Measurements from ENCODE around the gene ZNF548. TPM values are rescaled to one million over a fixed set of nuclear protein-coding genes. Genes with fewer than 3 reads are reported as not detected.

The ZNF548 gene
- total and polyA plus RNA-seq, 11 donors: 5.1 to 20.3 (median 14.7) TPM

- TF ChIP-seq POLR2A (IDR thresholded peaks at IDR 0.05): peak in 1 of 2 donors; percentile 43
- TF ChIP-seq, protein P1, sequence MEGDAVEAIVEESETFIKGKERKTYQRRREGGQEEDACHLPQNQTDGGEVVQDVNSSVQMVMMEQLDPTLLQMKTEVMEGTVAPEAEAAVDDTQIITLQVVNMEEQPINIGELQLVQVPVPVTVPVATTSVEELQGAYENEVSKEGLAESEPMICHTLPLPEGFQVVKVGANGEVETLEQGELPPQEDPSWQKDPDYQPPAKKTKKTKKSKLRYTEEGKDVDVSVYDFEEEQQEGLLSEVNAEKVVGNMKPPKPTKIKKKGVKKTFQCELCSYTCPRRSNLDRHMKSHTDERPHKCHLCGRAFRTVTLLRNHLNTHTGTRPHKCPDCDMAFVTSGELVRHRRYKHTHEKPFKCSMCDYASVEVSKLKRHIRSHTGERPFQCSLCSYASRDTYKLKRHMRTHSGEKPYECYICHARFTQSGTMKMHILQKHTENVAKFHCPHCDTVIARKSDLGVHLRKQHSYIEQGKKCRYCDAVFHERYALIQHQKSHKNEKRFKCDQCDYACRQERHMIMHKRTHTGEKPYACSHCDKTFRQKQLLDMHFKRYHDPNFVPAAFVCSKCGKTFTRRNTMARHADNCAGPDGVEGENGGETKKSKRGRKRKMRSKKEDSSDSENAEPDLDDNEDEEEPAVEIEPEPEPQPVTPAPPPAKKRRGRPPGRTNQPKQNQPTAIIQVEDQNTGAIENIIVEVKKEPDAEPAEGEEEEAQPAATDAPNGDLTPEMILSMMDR (IDR thresholded peaks at IDR 0.05): no peak
- Histone ChIP-seq H3K9me3 (peaks cover 0 to 38% (median 2%) of the 10 kb centered on the region in 12 donors), H3K36me3 (peaks cover 0 to 34% (median 28%) of the 10 kb centered on the region in 9 donors), H3K27me3 (no peaks in the 10 kb centered on the region), H3K27ac (peak within 1 kb of the TSS; percentile 41 to 91 (median 86)), H3K4me3 (peak within 1 kb of the TSS; percentile 75 to 100 (median 92)), H3K4me1 (peaks cover 0 to 44% (median 21%) of the 10 kb centered on the region in 12 donors)
- DNase-seq (peak; percentile 95 to 97 (median 96)), ATAC-seq (peak; percentile 97 to 99 (median 98))
- intact Hi-C loops (cut with DNase I): loop anchor here in 7 of 10 donors (1.0 to 10.0 kb wide), 7 partner anchors 12 to 246 kb away; partner anchors contain the start of genes ZNF460 (in 5 of the 7), TRAPPC2B (in 1 of the 7), ZNF543 (in 1 of the 7) and ZNF547 (in 1 of the 7)
- WGBS, 4 donors: 1 to 2% (median 2%) methylated on average over 22 to 57 of the region's 57 CpGs
These were observed 38.5 kb upstream of the ZNF548 start, which contains the start of gene ZNF304 for GRCh38 chr19:57350877-57351805. Gene ZNF304 (plus strand): TSS chr19:57351271. CDS start chr19:57351665, 394 bp downstream.

DNA sequence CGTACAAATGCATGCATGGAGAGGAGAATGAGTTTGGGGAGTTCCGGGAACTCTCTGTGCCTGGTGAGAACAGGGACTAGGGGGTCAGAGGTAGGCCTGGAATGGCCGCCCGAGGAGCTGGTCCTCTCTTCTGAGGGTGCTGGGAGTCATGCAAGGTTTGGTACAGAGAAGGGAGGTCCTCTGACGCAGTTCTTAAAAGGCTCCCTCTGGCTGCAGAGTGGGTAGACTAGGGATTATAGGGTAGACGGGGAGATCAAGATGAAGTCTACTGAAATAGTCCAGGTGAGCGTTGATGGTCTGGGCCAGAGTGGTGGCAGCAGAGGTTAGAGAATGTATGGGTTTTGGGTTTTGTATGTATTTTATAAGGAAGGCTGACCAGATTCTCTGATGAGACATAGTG, 37.8 kb upstream of the ZNF548 start:
- DNase-seq: no peak
- 16 to 24% (median 18%) methylated on average over 7 of the region's 7 CpGs for WGBS, 4 donors
- TF ChIP-seq, protein P1 (IDR thresholded peaks at IDR 0.05): no peak
- TF ChIP-seq POLR2A (IDR thresholded peaks at IDR 0.05): no peak
- Histone ChIP-seq H3K4me3 (peak overlapping the region; percentile 75 to 100 (median 92)), H3K27me3 (no peaks in the 10 kb centered on the region), H3K27ac (peak overlapping the region in 11 of 12 donors; percentile 41 to 91 (median 87)), H3K36me3 (peaks cover 6 to 42% (median 36%) of the 10 kb centered on the region in 9 donors), H3K4me1 (peaks cover 0 to 44% (median 21%) of the 10 kb centered on the region in 12 donors), H3K9me3 (peaks cover 0 to 45% (median 5%) of the 10 kb centered on the region in 12 donors)
- intact Hi-C loops (cut with DNase I): loop anchor here in 7 of 10 donors (1.0 to 10.0 kb wide), 7 partner anchors 11 to 247 kb away; partner anchors contain the start of genes ZNF460 (in 5 of the 7), TRAPPC2B (in 1 of the 7), ZNF543 (in 1 of the 7) and ZNF547 (in 1 of the 7)
- ATAC-seq: peak in 2 of 4 donors; percentile 28 to 33

DNA sequence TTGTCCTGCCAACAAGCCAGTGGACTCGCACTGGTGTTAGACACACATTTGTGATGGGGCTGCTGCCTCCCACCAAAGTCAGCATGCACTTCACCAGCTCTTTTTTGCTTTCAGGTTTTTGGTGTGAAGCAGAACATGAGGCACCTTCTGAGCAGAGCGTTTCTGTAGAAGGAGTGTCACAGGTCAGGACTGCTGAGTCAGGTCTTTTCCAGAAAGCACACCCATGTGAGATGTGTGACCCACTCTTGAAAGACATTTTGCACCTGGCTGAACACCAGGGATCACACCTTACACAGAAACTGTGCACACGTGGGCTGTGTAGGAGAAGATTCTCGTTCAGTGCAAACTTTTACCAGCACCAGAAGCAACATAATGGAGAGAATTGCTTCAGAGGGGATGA, 33.7 kb upstream of the ZNF548 start:
- H3K4me3 ChIP-seq: no peak overlapping the region
- H3K36me3 ChIP-seq: peaks cover 10 to 74% (median 62%) of the 10 kb centered on the region in 9 donors
- H3K27me3 ChIP-seq: no peaks in the 10 kb centered on the region
- DNase-seq (no peak), ATAC-seq (no peak)
- H3K9me3 ChIP-seq: peaks cover 0 to 78% (median 5%) of the 10 kb centered on the region in 12 donors
- no peak overlapping the region for H3K27ac ChIP-seq
- 80 to 93% (median 86%) methylated on average over 4 of the region's 4 CpGs for WGBS, 4 donors
- intact Hi-C loops (cut with DNase I): loop anchor here in 4 of 10 donors (5.0 to 10.0 kb wide), 3 partner anchors 34 to 251 kb away; partner anchors contain the start of genes ZNF543 (in 2 of the 4) and ZNF460 (in 1 of the 4)
- TF ChIP-seq POLR2A (IDR thresholded peaks at IDR 0.05): no peak
- TF ChIP-seq, protein P1 (IDR thresholded peaks at IDR 0.05): no peak
- peaks cover 0 to 37% (median 18%) of the 10 kb centered on the region in 12 donors for H3K4me1 ChIP-seq

Measured in heart left ventricle (tissue), 16 donors.